GM21360 (cell line): Measurements from ENCODE around the gene BRD3.

ENCODE experiments used
- ATAC-seq: cut with Tn5 transposase; IDR thresholded peaks from one replicate; pipeline ENCODE4 v1.9.1; 2021; ENCODE audit warnings: mild to moderate bottlenecking, moderate library complexity; ENCODE audit not compliant: unreplicated experiment

The BRD3 gene

GRCh38 chr9:133981589-133981957 lies 86.3 kb downstream of the BRD3 start:
- no peak for ATAC-seq

- ATAC-seq = no peak
Observed at GRCh38 chr9:133980864-133981588, 86.8 kb downstream of the BRD3 start.
